ENCODE data around the gene PSMG3. TPM values are rescaled to one million over a fixed set of nuclear protein-coding genes. Genes with fewer than 3 reads are reported as not detected.

The PSMG3 gene
- total RNA-seq, 1 experiment from 2014 or later, result 63.0 TPM

GRCh38 chr7:1580422-1581030, 10.7 kb upstream of the PSMG3 start:
- TF ChIP-seq CTCF (conservative IDR thresholded peaks at IDR 0.05), result no peak
- Histone ChIP-seq H2AFZ (ENCODE audit: low read length) (no peak overlapping the region), H3K79me2 (ENCODE audit: insufficient read depth, low read length) (no peaks in the 10 kb centered on the region), H2BK120ac (ENCODE audit: low read depth, low read length, poor library complexity, severe bottlenecking) (no peak overlapping the region), H4K91ac (ENCODE audit: insufficient read length, low read depth, low read length) (no peak overlapping the region), H4K20me1 (ENCODE audit: control insufficient read depth, insufficient read depth, insufficient read length) (no peaks in the 10 kb centered on the region), H4K8ac (replicated peaks; ENCODE audit: insufficient read length, low read depth, low read length) (no peak overlapping the region), H2BK20ac (ENCODE audit: low read depth, low read length, poor library complexity, severe bottlenecking) (no peak overlapping the region), H3K14ac (ENCODE audit: insufficient read depth, low read length) (no peak overlapping the region), H3K18ac (ENCODE audit: insufficient read length, low read depth, low read length) (no peak overlapping the region), H3K4ac (ENCODE audit: low read depth, low read length) (no peak overlapping the region), H3K4me1 (ENCODE audit: insufficient read depth, low read length) (peaks cover 8% of the 10 kb centered on the region; the same call in 1 of the 2 replicates), H2BK12ac (ENCODE audit: insufficient read length, low read depth, low read length) (no peak overlapping the region), H2BK5ac (ENCODE audit: insufficient read length, low read length) (no peak overlapping the region), H2AK5ac (ENCODE audit: insufficient read length, low read length) (no peak overlapping the region), H3T11ph (ENCODE audit: low read length) (no peak overlapping the region), H3K27ac (ENCODE audit: insufficient read length, low read depth, low read length) (no peak overlapping the region), H3K4me2 (ENCODE audit: insufficient read depth, insufficient read length, low read length) (no peak overlapping the region), H3K23me2 (ENCODE audit: insufficient read length, low read depth, low read length, poor library complexity, severe bottlenecking) (no peaks in the 10 kb centered on the region), H3K79me1 (ENCODE audit: insufficient read depth, low read depth, low read length, poor library complexity, severe bottlenecking) (no peaks in the 10 kb centered on the region), H3K27me3 (ENCODE audit: insufficient read depth, low read length) (no peaks in the 10 kb centered on the region), H3K23ac (ENCODE audit: insufficient read length, low read depth, low read length) (no peak overlapping the region), H3K9me3 (ENCODE audit: control insufficient read depth, low read depth, low read length) (no peaks in the 10 kb centered on the region), H3K56ac (ENCODE audit: insufficient read length, low read depth, low read length) (no peak overlapping the region), H2BK15ac (ENCODE audit: low read depth, low read length) (no peak overlapping the region), H3K9ac (ENCODE audit: extremely low read depth, insufficient read length, low read length) (no peak overlapping the region), H4K5ac (ENCODE audit: insufficient read length, low read depth, low read length) (no peak overlapping the region)
- Mint-ChIP-seq H3K9me3 (peaks cover 10 to 15% of the 10 kb centered on the region in 2 experiments), H3K27ac (peak overlapping the region; percentile 8 to 56 (median 18); a peak in 4 of 7 replicates), H3K27me3 (ENCODE audit: low read depth) (peaks cover 1% of the 10 kb centered on the region), H3K36me3 (ENCODE audit: insufficient read depth in 1 of 3, low read depth in 3 of 3) (peaks cover 7 to 13% (median 12%) of the 10 kb centered on the region in 3 experiments), H3K4me3 (no peak overlapping the region), H3K4me1 (peaks cover 32 to 33% of the 10 kb centered on the region in 2 experiments)
- no peak for DNase-seq
- WGBS (ENCODE audit: extremely low coverage, insufficient read length, low lambda C conversion rate), result no CpG with 5 or more reads among the region's 19 CpGs

Measured in H9 (cell line).